H1 (cell line): Measurements from ENCODE around the gene DENND1A. TPM values are rescaled to one million over a fixed set of nuclear protein-coding genes. Genes with fewer than 3 reads are reported as not detected.

Experiments
- CTCF ChIA-PET: fragments of 300-600 bp; sonication (Branson Sonifier 250); formaldehyde crosslinking; loops from one replicate; lab custom pipeline; 2021; ENCODE audit not compliant: partially characterized antibody; lab: Charles Lee
- POLR2A ChIA-PET: fragments of 300-600 bp; sonication (Branson Sonifier 250); formaldehyde crosslinking; loops from one replicate; lab custom pipeline; 2021; ENCODE audit warnings: inconsistent platforms; ENCODE audit not compliant: partially characterized antibody; lab: Charles Lee
- DNase-seq, 2 experiments: peaks; one replicate each; pipeline versions ENCODE4 v3.0.0 to v3.0.0-alpha.2; 2010 to 2022; ENCODE audit warnings: low spot score in 2 of 2, low read depth in 1 of 2, mixed read lengths in 1 of 2
- FAIRE-seq: peaks from 2 replicates; lab custom pipeline; 2011; peaks lifted over from hg19 to GRCh38; lab: Jason Lieb, UNC
- H2AFZ ChIP-seq: 2 replicates; pipeline ENCODE4 v1.8.1; 2012; ENCODE audit warnings: low read length, inconsistent platforms
- H2AK5ac ChIP-seq: 2 replicates; pipeline ENCODE4 v1.6.1; 2013; ENCODE audit warnings: low read depth, low read length
- H2BK120ac ChIP-seq: replicated peaks from 2 replicates; pipeline ENCODE3; 2013; ENCODE audit warnings: low read depth, low read length, inconsistent platforms
- H2BK12ac ChIP-seq: 2 replicates; pipeline ENCODE4 v1.6.1; 2013; ENCODE audit warnings: low read depth, low read length
- H2BK15ac ChIP-seq: 2 replicates; pipeline ENCODE4 v1.6.1; 2013; ENCODE audit warnings: low read length
- H2BK20ac ChIP-seq: 2 replicates; pipeline ENCODE4 v1.6.1; 2013; ENCODE audit warnings: low read length
- H2BK5ac ChIP-seq: 2 replicates; pipeline ENCODE4 v1.6.1; 2013; ENCODE audit warnings: low read depth, low read length
- H3K14ac ChIP-seq: 2 replicates; pipeline ENCODE4 v1.6.1; 2013; ENCODE audit warnings: inconsistent platforms; ENCODE audit not compliant: insufficient read length
- H3K18ac ChIP-seq: 2 replicates; pipeline ENCODE4 v1.6.1; 2013; ENCODE audit warnings: low read length; ENCODE audit errors: extremely low read depth
- H3K23ac ChIP-seq: 2 replicates; pipeline ENCODE4 v1.6.1; 2013; ENCODE audit warnings: inconsistent platforms; ENCODE audit not compliant: insufficient read length
- H3K23me2 ChIP-seq: 2 replicates; pipeline ENCODE4 v1.6.1; 2013; ENCODE audit warnings: low read depth, low read length
- H3K27ac ChIP-seq: 2 replicates; pipeline ENCODE4 v1.6.1; 2011; ENCODE audit warnings: low read depth, low read length, inconsistent platforms
- H3K27me3 ChIP-seq, 4 experiments: replicated peaks in 1 of 4; 1 replicate in 1 of 4; 2 replicates in 3 of 4; pipeline versions ENCODE4 v1.6.1 to v1.8.1; 2011 to 2013; ENCODE audit warnings: low read length in 3 of 4, mild to moderate bottlenecking in 3 of 4, inconsistent platforms in 2 of 4, mixed read lengths in 2 of 4, moderate library complexity in 1 of 4; ENCODE audit not compliant: control insufficient read depth in 3 of 4, insufficient read depth in 3 of 4; ENCODE audit errors: extremely low read depth in 1 of 4
- H3K36me3 ChIP-seq, 4 experiments: 2 replicates each; pipeline versions ENCODE4 v1.6.1 to v1.8.1; 2011 to 2013; ENCODE audit warnings: mild to moderate bottlenecking in 4 of 4, low read length in 3 of 4, moderate library complexity in 2 of 4, control low read depth in 1 of 4, inconsistent platforms in 1 of 4; ENCODE audit not compliant: insufficient read depth in 4 of 4, control insufficient read depth in 2 of 4
- H3K4ac ChIP-seq: replicated peaks from 2 replicates; pipeline ENCODE3; 2013; ENCODE audit warnings: low read length, low read depth, mixed read lengths, inconsistent platforms; ENCODE audit not compliant: insufficient read length
- H3K4me1 ChIP-seq, 4 experiments: replicated peaks in 1 of 4; 1 replicate in 1 of 4; 2 replicates in 3 of 4; pipeline versions ENCODE4 v1.6.1 to v1.8.1; 2011 to 2013; ENCODE audit warnings: low read length in 3 of 4, inconsistent platforms in 2 of 4, mixed read lengths in 1 of 4; ENCODE audit not compliant: insufficient read depth in 4 of 4, control insufficient read depth in 3 of 4
- H3K4me2 ChIP-seq, 2 experiments: 2 replicates each; pipeline versions ENCODE4 v1.6.1 to v1.8.1; 2011 to 2013; ENCODE audit warnings: low read depth in 2 of 2, low read length in 2 of 2, control low read depth in 1 of 2, inconsistent platforms in 1 of 2, mild to moderate bottlenecking in 1 of 2; ENCODE audit not compliant: insufficient read depth in 1 of 2
- H3K4me3 ChIP-seq, 4 experiments: fragments of 200-600, 300-600 bp in 1 of 4; sonication (generic), shearing (Covaris generic), sonication (Bioruptor Twin) in 1 of 4; 2 replicates each; pipeline versions ENCODE4 v1.5.1 to v1.8.1; 2011 to 2016; ENCODE audit warnings: low read length in 4 of 4, low read depth in 3 of 4, control low read depth in 2 of 4, inconsistent platforms in 2 of 4, mild to moderate bottlenecking in 2 of 4, mixed read lengths in 1 of 4, moderate library complexity in 1 of 4; ENCODE audit not compliant: insufficient read depth in 2 of 4; ENCODE audit errors: extremely low read depth in 1 of 4
- H3K56ac ChIP-seq: replicated peaks from 2 replicates; pipeline ENCODE3; 2013; ENCODE audit warnings: low read depth, mild to moderate bottlenecking, mixed read lengths, low read length, inconsistent platforms; ENCODE audit not compliant: insufficient read length
- H3K79me1 ChIP-seq: 2 replicates; pipeline ENCODE4 v1.6.1; 2013; ENCODE audit warnings: low read depth, low read length, control low read depth
- H3K79me2 ChIP-seq, 2 experiments: 2 replicates each; pipeline versions ENCODE4 v1.6.1 to v1.8.1; 2012 to 2013; ENCODE audit warnings: low read length in 2 of 2, mild to moderate bottlenecking in 2 of 2, inconsistent platforms in 1 of 2; ENCODE audit not compliant: insufficient read depth in 2 of 2, control insufficient read depth in 1 of 2
- H3K9ac ChIP-seq, 4 experiments: replicated peaks in 1 of 4; 1 replicate in 1 of 4; 2 replicates in 3 of 4; pipeline versions ENCODE4 v1.6.1 to v1.8.1; 2011 to 2013; ENCODE audit warnings: low read depth in 3 of 4, low read length in 3 of 4, control low read depth in 2 of 4, mild to moderate bottlenecking in 2 of 4, moderate library complexity in 2 of 4, inconsistent platforms in 1 of 4; ENCODE audit errors: extremely low read depth in 1 of 4
- H3K9me3 ChIP-seq, 2 experiments: 2 replicates each; pipeline versions ENCODE4 v1.6.1 to v1.8.1; 2012 to 2013; ENCODE audit warnings: mild to moderate bottlenecking in 2 of 2, moderate library complexity in 2 of 2, control low read depth in 1 of 2, inconsistent platforms in 1 of 2, low read depth in 1 of 2, low read length in 1 of 2, mixed read lengths in 1 of 2; ENCODE audit not compliant: insufficient read depth in 2 of 2
- H4K20me1 ChIP-seq, 2 experiments: replicated peaks in 1 of 2; 2 replicates each; pipeline versions ENCODE3 to v1.8.1; 2011 to 2013; ENCODE audit warnings: inconsistent platforms in 2 of 2, low read length in 2 of 2, mild to moderate bottlenecking in 1 of 2; ENCODE audit not compliant: insufficient read depth in 2 of 2, control insufficient read depth in 1 of 2
- H4K5ac ChIP-seq: 2 replicates; pipeline ENCODE4 v1.6.1; 2013; ENCODE audit warnings: low read length, low read depth, mixed read lengths, inconsistent platforms; ENCODE audit not compliant: insufficient read length
- H4K8ac ChIP-seq: 2 replicates; pipeline ENCODE4 v1.8.0; 2013; ENCODE audit warnings: mild to moderate bottlenecking, moderate library complexity, low read length, inconsistent platforms; ENCODE audit not compliant: insufficient read depth; ENCODE audit errors: extremely low read depth
- H4K91ac ChIP-seq: replicated peaks from 2 replicates; pipeline ENCODE3; 2013; ENCODE audit warnings: low read length, mixed read lengths, inconsistent platforms; ENCODE audit not compliant: insufficient read length
- E2F6 ChIP-seq: IDR thresholded peaks from 2 replicates; pipeline ENCODE4 v1.6.1; 2012; ENCODE audit warnings: inconsistent platforms
- EZH2 ChIP-seq: fragments of 200-600 bp; sonication (generic); IDR thresholded peaks from 2 replicates; pipeline ENCODE4 v1.7.1; 2012; ENCODE audit warnings: low read depth, mild to moderate bottlenecking, moderate library complexity, low read length, inconsistent platforms; ENCODE audit not compliant: severe bottlenecking
- FOSL1 ChIP-seq: IDR thresholded peaks from 2 replicates; pipeline ENCODE4 v1.6.1; 2011; ENCODE audit warnings: mild to moderate bottlenecking, low read depth, low read length, moderate library complexity; ENCODE audit not compliant: insufficient read depth
- RAD21 ChIP-seq, 2 experiments: IDR thresholded peaks in 1 of 2; conservative IDR thresholded peaks in 1 of 2; 2 replicates each; pipeline ENCODE4 v1.6.1; 2011; ENCODE audit warnings: low read depth in 2 of 2, low read length in 2 of 2, improper control_type of control experiment in 1 of 2, inconsistent platforms in 1 of 2, mild to moderate bottlenecking in 1 of 2, moderate library complexity in 1 of 2
- SIN3A ChIP-seq, 2 experiments: IDR thresholded peaks in 1 of 2; conservative IDR thresholded peaks in 1 of 2; 2 replicates each; pipeline ENCODE4 v1.6.1; 2011 to 2012; ENCODE audit warnings: low read length in 2 of 2, improper control_type of control experiment in 1 of 2, low read depth in 1 of 2, mild to moderate bottlenecking in 1 of 2
- SP4 ChIP-seq: IDR thresholded peaks from 2 replicates; pipeline ENCODE4 v1.6.1; 2012; ENCODE audit warnings: low read length, inconsistent platforms
- TCF12 ChIP-seq: IDR thresholded peaks from 2 replicates; pipeline ENCODE4 v1.6.1; 2011; ENCODE audit warnings: low read depth, mild to moderate bottlenecking, low read length
- WGBS, 2 experiments: shearing (Covaris generic) in 1 of 2; methylation state at CpG; one replicate each; pipeline versions ENCODE4 v1.1.6 to v1.1.7; 2013 to 2015; ENCODE audit warnings: low lambda C conversion rate in 2 of 2, mixed read lengths in 2 of 2, inconsistent platforms in 1 of 2, low coverage in 1 of 2, missing lambda C conversion rate in 1 of 2; ENCODE audit not compliant: insufficient replicate concordance in 2 of 2, insufficient coverage in 1 of 2, insufficient read length in 1 of 2; ENCODE audit errors: extremely low coverage in 1 of 2, missing lambda C conversion rate in 1 of 2; 5-methylcytosine and 5-hydroxymethylcytosine counted together
- polyA plus RNA-seq, 7 experiments: library from polyadenylated mRNA; depleted of rRNA in 3 of 7; stranded (reverse) in 5 of 7; unstranded in 2 of 7; fragments of >200 nt in 5 of 7; fragments of 200-250 nt in 2 of 7; gene quantifications; 1 replicate in 5 of 7; 2 replicates in 1 of 7; 4 replicates in 1 of 7; pipeline versions ENCODE4 v1.2.1 to v1.2.3, GENCODE V29; 2011 to 2013; ENCODE audit warnings: missing spikeins in 2 of 7, mixed read lengths in 2 of 7
- total RNA-seq: library from RNA; stranded (reverse); fragmentation: NEBNext Ultra II Directional; extraction: Animal tissue kit (Norgen Biotek cat#: 25700); gene quantifications from 2 replicates; pipeline ENCODE4 v1.2.1, GENCODE V29; 2021
- TF ChIP-seq, protein P1 (sequence below): IDR thresholded peaks from 2 replicates; pipeline ENCODE4 v1.6.1; 2011; ENCODE audit warnings: low read length, improper control_type of control experiment

DENND1A gene
- total and polyA plus RNA-seq, 2 of the 8 experiments (the other 6 are each of a cell fraction or from before 2014, with no cell fraction given), result 24.1 to 26.4 TPM

DNA sequence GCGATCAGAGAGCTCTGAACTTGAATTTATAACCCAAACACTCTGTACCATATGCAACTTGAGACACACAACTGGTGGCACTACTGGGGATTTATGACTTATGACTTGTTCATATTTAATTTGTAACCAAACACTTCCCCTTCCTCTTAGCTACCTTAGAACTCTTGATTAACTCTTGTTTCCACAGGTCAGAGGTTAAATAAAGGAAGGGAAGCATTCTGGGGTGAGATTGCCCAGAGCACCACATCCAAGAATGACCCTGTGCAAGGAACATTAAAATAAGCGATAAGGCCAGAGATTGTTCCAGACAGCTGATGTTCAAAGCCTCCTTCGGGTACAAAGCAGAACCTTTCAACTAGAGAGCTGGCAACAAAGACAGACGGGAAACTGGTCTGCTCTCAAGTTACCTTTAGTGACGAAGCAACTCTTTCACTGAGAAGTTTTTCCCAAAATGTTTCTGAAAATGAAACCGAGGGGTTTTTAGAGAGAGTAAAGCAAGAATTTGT is 242.6 kb downstream of the DENND1A start:
- no peaks in the 10 kb centered on the region for H3K36me3 ChIP-seq
- H3K9ac ChIP-seq, result no peak overlapping the region
- ChIA-PET POLR2A (interaction anchor here (1.1 kb wide), 1 partner anchor 10 kb away, joined by 3 read pairs; no protein-coding TSS in a partner anchor), CTCF (no interaction called here)
- no peak overlapping the region for H2AK5ac ChIP-seq
- no peak overlapping the region for H3K4ac ChIP-seq
- H3K79me1 ChIP-seq, result no peaks in the 10 kb centered on the region; the same call in 1 of the 2 replicates
- DNase-seq (no peak), FAIRE-seq (peak; percentile 62)
- no peak overlapping the region for H4K91ac ChIP-seq
- 84% methylated on average over 6 of the region's 6 CpGs; no CpG with 5 or more reads in 1 of the 2 experiments for WGBS, 2 experiments
- no peak overlapping the region for H3K4me2 ChIP-seq
- H2AFZ ChIP-seq, result no peak overlapping the region
- H4K5ac ChIP-seq, result no peak overlapping the region
- no peak overlapping the region for H3K14ac ChIP-seq
- H2BK12ac ChIP-seq, result no peak overlapping the region
- no peak overlapping the region for H3K18ac ChIP-seq
- TF ChIP-seq, protein P1, sequence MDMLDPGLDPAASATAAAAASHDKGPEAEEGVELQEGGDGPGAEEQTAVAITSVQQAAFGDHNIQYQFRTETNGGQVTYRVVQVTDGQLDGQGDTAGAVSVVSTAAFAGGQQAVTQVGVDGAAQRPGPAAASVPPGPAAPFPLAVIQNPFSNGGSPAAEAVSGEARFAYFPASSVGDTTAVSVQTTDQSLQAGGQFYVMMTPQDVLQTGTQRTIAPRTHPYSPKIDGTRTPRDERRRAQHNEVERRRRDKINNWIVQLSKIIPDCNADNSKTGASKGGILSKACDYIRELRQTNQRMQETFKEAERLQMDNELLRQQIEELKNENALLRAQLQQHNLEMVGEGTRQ, result no peak
- no peak for TF ChIP-seq E2F6
- TF ChIP-seq EZH2, result no peak
- no peak for TF ChIP-seq SIN3A (conservative IDR thresholded peaks at IDR 0.05 in 1 of 2, IDR thresholded peaks at IDR 0.05 in 1 of 2; ENCODE audit: low read depth in 1 of 2, low read length in 2 of 2)
- TF ChIP-seq TCF12, result no peak
- no peak for TF ChIP-seq SP4
- no peak for TF ChIP-seq RAD21 (IDR thresholded peaks at IDR 0.05 in 1 of 2, conservative IDR thresholded peaks at IDR 0.05 in 1 of 2; ENCODE audit: low read depth in 2 of 2, low read length in 2 of 2)
- no peak for TF ChIP-seq FOSL1
- no peaks in the 10 kb centered on the region for H3K23me2 ChIP-seq
- H3K56ac ChIP-seq, result no peak overlapping the region
- H2BK5ac ChIP-seq, result no peak overlapping the region
- H4K8ac ChIP-seq, result no peak overlapping the region
- no peak overlapping the region for H3K4me3 ChIP-seq
- no peaks in the 10 kb centered on the region for H3K27me3 ChIP-seq
- no peak overlapping the region for H3K27ac ChIP-seq
- H3K23ac ChIP-seq, result no peak overlapping the region
- H3K79me2 ChIP-seq, result no peaks in the 10 kb centered on the region
- H3K9me3 ChIP-seq, result no peaks in the 10 kb centered on the region
- no peaks in the 10 kb centered on the region for H4K20me1 ChIP-seq
- peaks cover 0 to 3% (median 0%) of the 10 kb centered on the region in 4 experiments; a peak in 2 of 7 replicates for H3K4me1 ChIP-seq
- no peak overlapping the region for H2BK20ac ChIP-seq
- no peak overlapping the region for H2BK15ac ChIP-seq
- no peak overlapping the region for H2BK120ac ChIP-seq
